DND-41 (cell line): ENCODE results near the gene JDP2.

Experiments used
- ATAC-seq: fragments of 200-7000 bp; cut with Tn5 transposase; 3 replicates; pipeline ENCODE4 v1.9.1; 2021; ENCODE audit warnings: low read depth; ENCODE audit not compliant: insufficient read depth
- DNase-seq: peaks from one replicate; pipeline ENCODE4 v3.0.0-alpha.2; 2020
- H2AFZ ChIP-seq: 2 replicates; pipeline ENCODE4 v1.6.0; 2012; ENCODE audit warnings: low read depth, low read length
- H3K27ac ChIP-seq: 2 replicates; pipeline ENCODE4 v1.5.1; 2012; ENCODE audit warnings: low read length, inconsistent platforms
- H3K27me3 ChIP-seq: fragments of 200-600 bp; sonication (generic); 2 replicates; pipeline ENCODE4 v1.6.0; 2012; ENCODE audit warnings: low read length, mild to moderate bottlenecking, inconsistent platforms; ENCODE audit not compliant: insufficient read depth, poor library complexity
- H3K36me3 ChIP-seq: 2 replicates; pipeline ENCODE4 v1.5.1; 2012; ENCODE audit warnings: low read length, inconsistent platforms; ENCODE audit not compliant: insufficient read depth
- H3K4me1 ChIP-seq: 2 replicates; pipeline ENCODE4 v1.5.1; 2012; ENCODE audit warnings: mild to moderate bottlenecking, low read length; ENCODE audit not compliant: insufficient read depth
- H3K4me2 ChIP-seq: 2 replicates; pipeline ENCODE4 v1.6.0; 2012; ENCODE audit warnings: mild to moderate bottlenecking, moderate library complexity, low read length, inconsistent platforms; ENCODE audit not compliant: insufficient read depth
- H3K4me3 ChIP-seq, 2 experiments: fragments of 200-600 bp in 1 of 2; shearing (Covaris generic) in 1 of 2; 2 replicates each; pipeline ENCODE4 v1.5.1; 2012 to 2016; ENCODE audit warnings: inconsistent platforms in 2 of 2, low read length in 2 of 2, mild to moderate bottlenecking in 2 of 2, low read depth in 1 of 2, moderate library complexity in 1 of 2
- H3K79me2 ChIP-seq: 2 replicates; pipeline ENCODE4 v1.6.0; 2012; ENCODE audit warnings: low read length, inconsistent platforms; ENCODE audit not compliant: insufficient read depth
- H3K9ac ChIP-seq: 2 replicates; pipeline ENCODE4 v1.6.0; 2012; ENCODE audit warnings: low read depth, mild to moderate bottlenecking, inconsistent platforms, low read length, moderate library complexity
- H3K9me3 ChIP-seq: 2 replicates; pipeline ENCODE4 v1.5.1; 2012; ENCODE audit warnings: low read length, moderate library complexity, mild to moderate bottlenecking, inconsistent platforms; ENCODE audit not compliant: insufficient read depth, severe bottlenecking
- H4K20me1 ChIP-seq: 2 replicates; pipeline ENCODE4 v1.6.0; 2012; ENCODE audit warnings: low read length; ENCODE audit not compliant: insufficient read depth
- CTCF ChIP-seq: IDR thresholded peaks from 2 replicates; pipeline ENCODE4 v1.5.1; 2012; ENCODE audit warnings: borderline replicate concordance, low read length, moderate library complexity, mild to moderate bottlenecking; ENCODE audit not compliant: poor library complexity, severe bottlenecking; ENCODE audit errors: extremely low read depth
- EZH2 ChIP-seq: IDR thresholded peaks from 3 replicates; pipeline ENCODE4 v1.6.1; 2012; ENCODE audit warnings: borderline replicate concordance, low read depth, mild to moderate bottlenecking, moderate library complexity, low read length, inconsistent platforms; ENCODE audit not compliant: severe bottlenecking

JDP2 gene

GRCh38 chr14:75496755-75497154 is 68.9 kb downstream of the JDP2 start:
- Histone ChIP-seq H3K4me1 (no peaks in the 10 kb centered on the region), H3K36me3 (no peaks in the 10 kb centered on the region), H3K4me3 (no peak overlapping the region), H3K9me3 (no peaks in the 10 kb centered on the region), H3K4me2 (no peak overlapping the region), H3K9ac (no peak overlapping the region), H2AFZ (no peak overlapping the region), H3K79me2 (no peaks in the 10 kb centered on the region), H4K20me1 (no peaks in the 10 kb centered on the region), H3K27ac (no peak overlapping the region), H3K27me3 (peaks cover 8% of the 10 kb centered on the region)
- DNase-seq (no peak), ATAC-seq (no peak)
- no peak for TF ChIP-seq CTCF
- no peak for TF ChIP-seq EZH2

- ATAC-seq (no peak), DNase-seq (no peak)
- Histone ChIP-seq H3K9me3 (no peaks in the 10 kb centered on the region), H3K4me3 (no peak overlapping the region), H3K27ac (no peak overlapping the region), H3K9ac (no peak overlapping the region), H2AFZ (no peak overlapping the region), H3K4me1 (no peaks in the 10 kb centered on the region), H3K4me2 (no peak overlapping the region), H3K27me3 (peaks cover 8% of the 10 kb centered on the region), H4K20me1 (no peaks in the 10 kb centered on the region), H3K36me3 (no peaks in the 10 kb centered on the region), H3K79me2 (no peaks in the 10 kb centered on the region)
- TF ChIP-seq CTCF (no peak), EZH2 (no peak)
Observed at GRCh38 chr14:75497191-75497590, 69.4 kb downstream of the JDP2 start.

- no peaks in the 10 kb centered on the region for H3K9me3 ChIP-seq
- no peak overlapping the region for H3K27ac ChIP-seq
Observed at GRCh38 chr14:75497701-75498100, 69.9 kb downstream of the JDP2 start.

More at GRCh38 chr14:75497701-75498100, 69.9 kb downstream of the JDP2 start:
- TF ChIP-seq CTCF: no peak
- no peak for TF ChIP-seq EZH2
- Histone ChIP-seq H3K27me3 (peaks cover 8% of the 10 kb centered on the region), H3K4me3 (no peak overlapping the region), H3K4me2 (no peak overlapping the region), H3K36me3 (no peaks in the 10 kb centered on the region), H3K79me2 (no peaks in the 10 kb centered on the region), H3K9ac (no peak overlapping the region), H2AFZ (no peak overlapping the region), H4K20me1 (no peaks in the 10 kb centered on the region), H3K4me1 (no peaks in the 10 kb centered on the region)
- ATAC-seq: no peak
- DNase-seq: no peak
